ENCODE measurements around the gene IL20RA. TPM values are rescaled to one million over a fixed set of nuclear protein-coding genes. Genes with fewer than 3 reads are reported as not detected.

The IL20RA gene
- total and polyA plus RNA-seq, 2 donors = 2.1 to 4.4 TPM

- H3K27ac ChIP-seq (ENCODE audit: low read depth) = no peak overlapping the region
- no peaks in the 10 kb centered on the region for H3K4me1 ChIP-seq (ENCODE audit: insufficient read depth)
- no peak overlapping the region for H3K4me3 ChIP-seq (ENCODE audit: low read depth, low read length)
- 66% methylated on average over 5 of the region's 5 CpGs for WGBS
- DNase-seq (ENCODE audit: extremely low spot score) = no peak
- H3K36me3 ChIP-seq (ENCODE audit: insufficient read depth) = no peaks in the 10 kb centered on the region
These were observed 25.5 kb upstream of the IL20RA start for GRCh38 chr6:137070303-137070702.

DNA sequence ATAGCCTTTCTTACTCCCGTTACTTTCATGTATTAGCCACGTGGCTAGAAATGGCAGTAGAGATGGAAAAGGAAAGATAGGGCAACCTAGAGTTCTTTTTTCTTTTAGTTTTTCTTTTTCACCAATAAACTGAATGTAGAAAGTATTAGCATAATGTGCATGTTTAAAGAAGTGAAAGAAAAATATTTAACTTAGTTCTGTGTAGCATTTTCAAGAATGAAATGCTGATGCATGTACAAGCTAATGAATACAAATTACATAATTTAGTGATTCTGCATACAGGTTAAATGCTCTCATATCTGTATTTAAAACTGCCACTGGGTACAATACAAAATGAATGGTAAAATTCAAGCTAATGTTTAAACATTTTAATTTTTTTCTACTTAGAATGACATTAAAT, 22.6 kb upstream of the IL20RA start:
- no peak for DNase-seq (ENCODE audit: extremely low spot score)
- H3K27ac ChIP-seq (ENCODE audit: low read depth) = no peak overlapping the region
- H3K36me3 ChIP-seq (ENCODE audit: insufficient read depth) = no peaks in the 10 kb centered on the region
- H3K4me1 ChIP-seq (ENCODE audit: insufficient read depth) = no peaks in the 10 kb centered on the region
- 65% methylated on average over 2 of the region's 2 CpGs for WGBS
- no peak overlapping the region for H3K4me3 ChIP-seq (ENCODE audit: low read depth, low read length)

- H3K4me3 ChIP-seq (ENCODE audit: low read depth, low read length) = no peak overlapping the region
- H3K4me1 ChIP-seq (ENCODE audit: insufficient read depth) = no peaks in the 10 kb centered on the region
- H3K27ac ChIP-seq (ENCODE audit: low read depth) = no peak overlapping the region
- no peak for DNase-seq (ENCODE audit: extremely low spot score)
- WGBS = 91% methylated on average over 3 of the region's 3 CpGs
- no peaks in the 10 kb centered on the region for H3K36me3 ChIP-seq (ENCODE audit: insufficient read depth)
These were observed 13.3 kb upstream of the IL20RA start for GRCh38 chr6:137058037-137058436.

DNA sequence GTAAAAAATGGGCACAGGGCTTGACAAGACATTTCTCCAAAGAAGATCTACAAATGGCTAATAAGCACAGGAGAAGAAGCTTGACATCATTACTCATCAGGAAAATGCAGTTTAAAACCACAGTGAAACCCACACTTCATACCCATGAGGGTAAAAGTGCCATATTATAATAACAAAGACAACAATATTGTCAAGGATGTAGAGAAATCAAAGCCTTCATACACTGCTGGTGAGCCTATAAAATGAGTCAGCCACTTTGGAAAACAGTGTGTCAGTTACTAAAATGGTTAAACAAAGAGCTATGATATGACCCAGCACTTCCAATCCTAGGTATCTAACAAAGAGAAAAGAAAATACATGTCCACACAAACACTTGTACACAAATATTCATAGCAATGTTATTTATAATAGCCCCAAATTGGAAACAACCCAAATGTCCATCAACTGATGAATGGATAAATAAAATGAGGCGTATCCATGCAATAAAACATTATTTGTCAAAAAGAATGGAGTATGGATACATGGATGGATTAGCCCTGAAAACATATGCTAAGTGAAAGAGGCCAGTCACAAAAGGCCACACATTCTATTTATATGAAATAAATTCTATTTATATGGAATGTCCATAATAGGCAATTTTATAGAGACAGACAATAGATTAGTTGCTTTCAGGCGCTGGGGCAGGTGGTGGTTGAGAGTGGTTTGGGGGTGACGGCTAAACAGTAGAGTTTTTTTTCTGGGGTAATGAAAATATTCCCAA, 11.5 kb upstream of the IL20RA start:
- 88% methylated on average over 3 of the region's 3 CpGs for WGBS
- Histone ChIP-seq H3K4me1 (ENCODE audit: insufficient read depth) (no peaks in the 10 kb centered on the region), H3K36me3 (ENCODE audit: insufficient read depth) (no peaks in the 10 kb centered on the region), H3K4me3 (ENCODE audit: low read depth, low read length) (no peak overlapping the region), H3K27ac (ENCODE audit: low read depth) (no peak overlapping the region)
- DNase-seq (ENCODE audit: extremely low spot score) = no peak

- no peak for DNase-seq (ENCODE audit: extremely low spot score)
- no peak overlapping the region for H3K27ac ChIP-seq (ENCODE audit: low read depth)
- WGBS = 80% methylated on average over 3 of the region's 3 CpGs
- H3K4me3 ChIP-seq (ENCODE audit: low read depth, low read length) = no peak overlapping the region
- H3K4me1 ChIP-seq (ENCODE audit: insufficient read depth) = no peaks in the 10 kb centered on the region
- H3K36me3 ChIP-seq (ENCODE audit: insufficient read depth) = no peaks in the 10 kb centered on the region
These were observed 7.2 kb upstream of the IL20RA start for GRCh38 chr6:137051790-137052472.

DNA sequence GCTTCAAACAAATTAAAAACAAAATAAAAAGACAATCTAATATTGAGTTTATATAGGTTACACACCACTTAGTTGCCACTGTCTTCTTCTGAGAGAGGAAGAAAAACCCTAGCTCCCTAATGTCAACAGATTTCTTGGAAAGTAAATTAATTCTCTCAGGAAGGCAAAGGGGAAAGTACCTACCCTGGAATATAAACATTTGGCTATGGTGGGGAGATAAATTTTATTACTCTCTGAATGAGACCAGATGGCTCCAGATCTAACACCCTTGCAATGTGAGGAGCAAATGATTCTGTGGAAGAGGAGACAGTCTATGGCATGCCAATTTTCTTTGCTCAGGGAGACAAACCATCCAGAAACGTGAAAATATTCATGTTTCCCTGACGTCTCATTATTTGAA, 4.3 kb upstream of the IL20RA start:
- WGBS = 29% methylated on average over 2 of the region's 2 CpGs
- no peak overlapping the region for H3K4me3 ChIP-seq (ENCODE audit: low read depth, low read length)
- no peak for DNase-seq (ENCODE audit: extremely low spot score)
- H3K27ac ChIP-seq (ENCODE audit: low read depth) = no peak overlapping the region
- peaks cover 2% of the 10 kb centered on the region for H3K4me1 ChIP-seq (ENCODE audit: insufficient read depth)
- no peaks in the 10 kb centered on the region for H3K36me3 ChIP-seq (ENCODE audit: insufficient read depth)

DNA sequence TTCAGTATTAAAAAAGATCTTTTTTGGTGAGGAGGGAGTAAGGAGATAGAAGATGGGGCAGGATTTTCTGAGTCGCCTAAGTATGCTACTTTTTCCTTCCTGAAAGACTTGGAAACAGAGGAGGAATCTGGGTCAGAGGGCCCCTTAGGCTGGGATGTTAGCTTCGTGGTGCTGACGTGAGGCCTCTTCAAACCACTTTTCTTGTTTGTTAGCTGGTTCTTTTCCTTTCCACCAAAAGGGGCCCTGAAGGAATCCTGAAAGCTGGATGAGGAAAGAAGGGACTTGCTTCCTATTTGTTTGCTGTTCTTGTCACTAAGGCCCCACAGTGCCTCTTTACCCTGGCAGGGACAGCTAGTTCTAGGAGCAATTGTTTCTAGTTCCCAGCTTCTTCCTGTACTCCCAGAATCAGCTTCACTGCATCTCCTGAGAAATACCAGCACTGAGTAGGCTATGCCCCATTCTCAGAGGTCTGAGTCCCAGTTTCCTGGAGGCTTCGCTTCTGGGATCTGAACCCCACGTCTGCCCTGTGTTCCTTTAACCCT, 2.2 kb upstream of the IL20RA start:
- H3K4me3 ChIP-seq (ENCODE audit: low read depth, low read length) = no peak overlapping the region
- peaks cover 2% of the 10 kb centered on the region for H3K4me1 ChIP-seq (ENCODE audit: insufficient read depth)
- no peak overlapping the region for H3K27ac ChIP-seq (ENCODE audit: low read depth)
- no peak for DNase-seq (ENCODE audit: extremely low spot score)
- WGBS = 83% methylated on average over 5 of the region's 5 CpGs
- H3K36me3 ChIP-seq (ENCODE audit: insufficient read depth) = no peaks in the 10 kb centered on the region

DNA sequence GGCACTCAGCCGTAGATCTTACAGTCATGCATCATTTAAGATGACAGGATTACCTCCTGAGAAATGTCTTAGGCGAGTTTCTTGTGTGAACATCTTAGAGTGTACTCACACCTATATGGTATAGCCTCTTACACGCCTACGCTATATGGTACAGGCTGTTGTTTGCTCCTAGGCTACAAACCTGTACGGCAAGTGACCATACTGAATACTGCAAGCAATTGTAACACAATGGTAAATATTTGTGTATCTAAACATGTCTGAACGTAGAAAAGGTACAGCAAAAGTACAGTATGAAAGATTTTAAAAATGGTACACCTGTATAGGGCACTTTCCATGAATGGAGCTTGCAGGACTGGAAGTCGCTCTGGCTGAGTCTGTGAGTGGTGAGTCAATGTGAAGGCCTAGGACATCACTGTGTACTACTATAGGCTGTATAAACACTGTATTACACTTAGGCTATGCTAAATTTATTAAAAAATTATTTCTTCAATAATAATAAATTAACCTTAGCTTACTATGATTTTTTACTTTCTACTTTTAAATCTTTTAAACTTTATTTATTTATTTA, 541 bp upstream of the IL20RA start:
- no peak for DNase-seq (ENCODE audit: extremely low spot score)
- peak overlapping the region; percentile 32 for H3K27ac ChIP-seq (ENCODE audit: low read depth)
- no peaks in the 10 kb centered on the region for H3K36me3 ChIP-seq (ENCODE audit: insufficient read depth)
- peaks cover 2% of the 10 kb centered on the region for H3K4me1 ChIP-seq (ENCODE audit: insufficient read depth)
- 93% methylated on average over 7 of the region's 7 CpGs for whole genome bisulfite sequencing
- peak overlapping the region; percentile 88 for H3K4me3 ChIP-seq (ENCODE audit: low read depth, low read length)

DNA sequence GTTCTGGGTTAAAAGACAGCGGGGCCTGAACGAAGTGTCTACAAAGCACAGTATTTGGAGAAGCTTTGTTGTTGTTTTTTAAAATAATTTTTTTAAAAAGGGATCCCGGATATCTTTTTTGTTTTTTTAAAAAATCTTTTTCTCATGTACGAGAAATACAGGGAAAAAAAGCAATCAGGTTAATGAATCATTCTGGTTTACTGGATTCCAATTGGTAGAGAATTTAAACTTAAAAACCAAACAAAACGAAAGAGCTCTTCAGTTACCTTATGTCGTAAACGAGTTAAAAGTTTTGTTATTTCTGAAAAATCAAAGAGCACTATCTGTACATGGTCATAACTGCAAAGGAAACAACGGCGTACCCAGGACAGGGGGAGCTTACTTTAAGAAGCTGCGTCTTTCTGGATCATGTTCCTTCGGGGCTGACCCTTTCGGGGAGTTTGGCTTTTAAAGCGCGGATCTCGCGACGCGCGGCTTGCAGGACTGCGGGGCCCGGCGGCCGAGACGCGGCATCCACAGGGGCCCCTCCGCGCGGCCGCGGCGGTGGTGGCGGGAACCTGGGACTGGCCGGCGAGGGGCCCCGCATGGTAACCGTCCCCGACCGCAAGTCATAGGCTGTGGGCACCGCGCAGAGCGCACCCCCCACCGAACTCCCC, 927 bp downstream of the IL20RA start:
- DNase-seq (ENCODE audit: extremely low spot score) = no peak
- WGBS = 4% methylated on average over 42 of the region's 42 CpGs
- H3K36me3 ChIP-seq (ENCODE audit: insufficient read depth) = no peaks in the 10 kb centered on the region
- peaks cover 2% of the 10 kb centered on the region for H3K4me1 ChIP-seq (ENCODE audit: insufficient read depth)
- H3K27ac ChIP-seq (ENCODE audit: low read depth) = peak overlapping the region; percentile 13
- peak overlapping the region; percentile 88 for H3K4me3 ChIP-seq (ENCODE audit: low read depth, low read length)

GRCh38 chr6:137040393-137040792, 4.4 kb downstream of the IL20RA start:
- H3K4me1 ChIP-seq (ENCODE audit: insufficient read depth) = peaks cover 2% of the 10 kb centered on the region
- no peak for DNase-seq (ENCODE audit: extremely low spot score)
- no peaks in the 10 kb centered on the region for H3K36me3 ChIP-seq (ENCODE audit: insufficient read depth)
- H3K4me3 ChIP-seq (ENCODE audit: low read depth, low read length) = no peak overlapping the region
- H3K27ac ChIP-seq (ENCODE audit: low read depth) = no peak overlapping the region

DNA sequence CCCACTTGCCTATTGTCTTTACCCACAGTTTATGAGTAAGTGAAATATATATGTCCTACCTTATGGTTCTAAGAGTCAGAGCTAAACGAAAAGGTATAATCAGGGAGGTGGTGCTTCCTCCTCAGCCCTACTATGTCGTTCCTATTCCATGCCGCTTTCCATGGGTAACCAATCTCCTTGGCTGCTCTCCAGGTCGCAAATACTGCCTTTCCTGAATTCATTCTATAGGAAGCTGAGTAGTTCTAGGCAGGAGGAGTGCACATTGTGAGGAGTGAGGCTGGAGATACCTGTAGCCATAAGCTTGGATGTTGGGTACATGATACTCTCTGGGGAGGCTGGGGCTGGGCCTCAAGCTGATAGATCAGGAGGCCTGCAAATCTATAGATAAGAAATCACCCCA, 5.8 kb downstream of the IL20RA start:
- Histone ChIP-seq H3K36me3 (ENCODE audit: insufficient read depth) (no peaks in the 10 kb centered on the region), H3K4me3 (ENCODE audit: low read depth, low read length) (no peak overlapping the region), H3K27ac (ENCODE audit: low read depth) (no peak overlapping the region), H3K4me1 (ENCODE audit: insufficient read depth) (no peaks in the 10 kb centered on the region)
- no peak for DNase-seq (ENCODE audit: extremely low spot score)
- 67% methylated on average over 4 of the region's 4 CpGs for WGBS

DNA sequence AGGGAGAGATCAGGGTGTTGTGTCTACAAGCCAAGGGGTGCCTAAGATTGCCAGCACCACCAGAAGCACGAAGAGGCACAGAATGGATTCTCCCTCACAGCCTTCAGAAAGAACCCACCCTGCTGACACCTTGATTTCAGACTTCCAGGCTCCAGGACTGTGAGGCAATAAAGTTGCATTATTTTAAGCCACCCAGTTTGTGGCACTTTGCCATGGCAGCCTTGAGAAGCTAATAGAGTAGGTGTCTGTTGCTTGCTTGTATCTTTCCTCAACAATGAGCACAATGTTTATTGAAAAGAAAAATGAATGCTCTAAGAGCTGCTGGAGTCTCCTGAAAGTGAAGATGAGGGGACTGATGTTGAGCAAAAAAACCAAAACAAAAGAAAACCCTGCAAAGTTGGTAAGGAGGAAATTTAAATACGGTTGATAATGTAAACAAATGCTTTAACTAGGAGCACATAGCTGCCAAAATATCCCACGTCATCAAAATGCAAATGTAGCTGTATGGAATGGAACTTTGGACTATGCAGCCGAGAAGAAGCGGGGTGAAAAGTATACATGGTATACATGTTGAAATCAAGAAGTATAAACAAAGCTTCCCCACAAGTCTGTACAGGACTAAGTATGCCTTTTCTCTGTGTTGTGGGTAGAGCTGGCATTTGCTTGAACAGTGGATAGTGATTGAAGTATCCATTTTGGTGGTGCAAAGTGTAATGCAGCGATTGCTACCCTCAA, 8.0 kb downstream of the IL20RA start:
- Histone ChIP-seq H3K27ac (ENCODE audit: low read depth) (no peak overlapping the region), H3K4me3 (ENCODE audit: low read depth, low read length) (no peak overlapping the region), H3K36me3 (ENCODE audit: insufficient read depth) (no peaks in the 10 kb centered on the region), H3K4me1 (ENCODE audit: insufficient read depth) (no peaks in the 10 kb centered on the region)
- 55% methylated on average over 6 of the region's 6 CpGs for WGBS
- no peak for DNase-seq (ENCODE audit: extremely low spot score)

DNA sequence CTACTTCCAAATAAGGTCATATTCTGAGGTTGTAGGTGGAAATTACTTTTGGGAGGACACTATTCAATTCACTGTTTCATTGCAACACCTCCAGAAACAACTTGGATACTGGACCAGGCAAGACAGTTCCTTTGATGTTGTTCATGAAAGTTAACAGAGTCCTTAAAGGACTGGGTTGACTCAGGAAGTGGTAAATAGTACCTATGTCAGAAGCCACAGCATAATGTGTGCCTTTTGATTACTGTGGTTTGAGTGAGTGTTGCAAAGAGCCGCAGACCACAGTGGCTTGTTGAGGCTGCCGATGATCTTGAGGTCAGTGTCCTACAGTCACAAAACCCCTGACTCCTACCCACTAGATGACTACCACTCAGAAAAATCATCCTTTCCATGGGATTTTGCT, 10.9 kb downstream of the IL20RA start:
- H3K36me3 ChIP-seq (ENCODE audit: insufficient read depth) = no peaks in the 10 kb centered on the region
- no peak overlapping the region for H3K27ac ChIP-seq (ENCODE audit: low read depth)
- DNase-seq (ENCODE audit: extremely low spot score) = no peak
- H3K4me1 ChIP-seq (ENCODE audit: insufficient read depth) = no peaks in the 10 kb centered on the region
- no peak overlapping the region for H3K4me3 ChIP-seq (ENCODE audit: low read depth, low read length)
- WGBS = 79% methylated on average over 2 of the region's 2 CpGs

Data from urinary bladder (tissue), 4 donors.